ENCODE data around the gene ZNF91. TPM values are rescaled to one million over a fixed set of nuclear protein-coding genes. Genes with fewer than 3 reads are reported as not detected.
A peak's percentile ranks its signal among the peaks of the same experiment; 100 is the strongest.

Gene ZNF91
- total and polyA plus RNA-seq, 4 donors = 2.9 to 25.9 (median 14.2) TPM

DNA sequence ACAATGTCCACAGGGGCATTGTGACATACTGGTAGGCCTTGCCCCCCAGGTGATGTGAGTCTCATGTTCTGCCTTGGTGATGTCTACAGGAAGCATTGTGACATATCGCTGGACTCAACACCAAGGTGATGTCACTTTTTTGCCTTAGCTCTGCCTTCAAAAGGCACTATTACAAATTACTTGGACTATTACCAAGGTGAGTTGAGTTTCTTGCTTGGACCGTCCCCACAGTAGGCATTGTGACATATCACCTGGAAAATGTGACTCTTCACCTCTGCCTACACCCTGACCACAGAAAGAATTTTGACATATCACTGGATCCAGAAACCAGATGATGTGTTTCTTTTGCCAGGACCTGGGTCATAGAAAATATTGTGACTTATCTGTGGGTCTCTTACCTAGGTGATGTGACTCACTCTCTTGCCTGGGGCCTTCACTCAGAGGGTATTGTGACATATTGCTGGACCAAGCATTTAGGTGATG, 84.5 kb downstream of the ZNF91 start:
- Histone ChIP-seq H3K4me1 (ENCODE audit: control insufficient read depth in 4 of 4, insufficient read depth in 4 of 4, low read length in 3 of 4) (no peaks in the 10 kb centered on the region), H3K27me3 (ENCODE audit: control insufficient read depth in 4 of 4, insufficient read depth in 4 of 4, low read length in 3 of 4) (no peaks in the 10 kb centered on the region), H3K36me3 (ENCODE audit: control insufficient read depth in 4 of 4, insufficient read depth in 3 of 4, low read depth in 1 of 4, low read length in 3 of 4) (no peaks in the 10 kb centered on the region), H3K4me3 (ENCODE audit: low read depth in 1 of 3, low read length in 3 of 3) (no peak overlapping the region), H3K9ac (ENCODE audit: low read depth in 1 of 2, low read length in 2 of 2) (no peak overlapping the region), H3K9me3 (ENCODE audit: control insufficient read depth in 4 of 4, low read length in 3 of 4) (peaks cover 0 to 4% (median 2%) of the 10 kb centered on the region in 4 donors), H3K27ac (ENCODE audit: low read depth in 1 of 2, low read length in 2 of 2) (no peak overlapping the region)
- DNase-seq (ENCODE audit: low spot score) = no peak
- WGBS = 93% methylated on average over 2 of the region's 2 CpGs
- TF ChIP-seq FOXA2 (IDR thresholded peaks at IDR 0.05) = no peak
- TF ChIP-seq TAF1 (conservative IDR thresholded peaks at IDR 0.05) = no peak
- TF ChIP-seq HNF4G (IDR thresholded peaks at IDR 0.05) = no peak
- TF ChIP-seq, protein P1, sequence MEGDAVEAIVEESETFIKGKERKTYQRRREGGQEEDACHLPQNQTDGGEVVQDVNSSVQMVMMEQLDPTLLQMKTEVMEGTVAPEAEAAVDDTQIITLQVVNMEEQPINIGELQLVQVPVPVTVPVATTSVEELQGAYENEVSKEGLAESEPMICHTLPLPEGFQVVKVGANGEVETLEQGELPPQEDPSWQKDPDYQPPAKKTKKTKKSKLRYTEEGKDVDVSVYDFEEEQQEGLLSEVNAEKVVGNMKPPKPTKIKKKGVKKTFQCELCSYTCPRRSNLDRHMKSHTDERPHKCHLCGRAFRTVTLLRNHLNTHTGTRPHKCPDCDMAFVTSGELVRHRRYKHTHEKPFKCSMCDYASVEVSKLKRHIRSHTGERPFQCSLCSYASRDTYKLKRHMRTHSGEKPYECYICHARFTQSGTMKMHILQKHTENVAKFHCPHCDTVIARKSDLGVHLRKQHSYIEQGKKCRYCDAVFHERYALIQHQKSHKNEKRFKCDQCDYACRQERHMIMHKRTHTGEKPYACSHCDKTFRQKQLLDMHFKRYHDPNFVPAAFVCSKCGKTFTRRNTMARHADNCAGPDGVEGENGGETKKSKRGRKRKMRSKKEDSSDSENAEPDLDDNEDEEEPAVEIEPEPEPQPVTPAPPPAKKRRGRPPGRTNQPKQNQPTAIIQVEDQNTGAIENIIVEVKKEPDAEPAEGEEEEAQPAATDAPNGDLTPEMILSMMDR (IDR thresholded peaks at IDR 0.05; ENCODE audit: low read depth, low read length, missing input control) = no peak

- Histone ChIP-seq H3K9ac (ENCODE audit: low read depth in 1 of 2, low read length in 2 of 2) (no peak overlapping the region), H3K36me3 (ENCODE audit: control insufficient read depth in 4 of 4, insufficient read depth in 3 of 4, low read depth in 1 of 4, low read length in 3 of 4) (no peaks in the 10 kb centered on the region)
These were observed 85.3 kb downstream of the ZNF91 start for GRCh38 chr19:23309926-23310325.

GRCh38 chr19:23305555-23305954, 89.7 kb downstream of the ZNF91 start:
- H3K4me1 ChIP-seq (ENCODE audit: control insufficient read depth in 4 of 4, insufficient read depth in 4 of 4, low read length in 3 of 4) = no peaks in the 10 kb centered on the region
- no peak overlapping the region for H3K9ac ChIP-seq (ENCODE audit: low read depth in 1 of 2, low read length in 2 of 2)
- 74% methylated on average over 1 of the region's 1 CpG for WGBS
- DNase-seq (ENCODE audit: low spot score) = no peak
- H3K27ac ChIP-seq (ENCODE audit: low read depth in 1 of 2, low read length in 2 of 2) = no peak overlapping the region
- TF ChIP-seq SP1 (IDR thresholded peaks at IDR 0.05) = no peak
- peak; percentile 38 to 61 for TF ChIP-seq RAD21 (IDR thresholded peaks at IDR 0.05)
- TF ChIP-seq TAF1 (conservative IDR thresholded peaks at IDR 0.05) = no peak
- no peak for TF ChIP-seq HNF4A (conservative IDR thresholded peaks at IDR 0.05)
- TF ChIP-seq EGR1 (IDR thresholded peaks at IDR 0.05; ENCODE audit: low read depth in 2 of 2) = no peak
- no peak for TF ChIP-seq ZBTB33 (IDR thresholded peaks at IDR 0.05)
- TF ChIP-seq, protein P1 (IDR thresholded peaks at IDR 0.05; ENCODE audit: low read depth, low read length, missing input control) = peak; percentile 29
- H3K27me3 ChIP-seq (ENCODE audit: control insufficient read depth in 4 of 4, insufficient read depth in 4 of 4, low read length in 3 of 4) = no peaks in the 10 kb centered on the region
- no peaks in the 10 kb centered on the region for H3K36me3 ChIP-seq (ENCODE audit: control insufficient read depth in 4 of 4, insufficient read depth in 3 of 4, low read depth in 1 of 4, low read length in 3 of 4)
- H3K4me3 ChIP-seq (ENCODE audit: low read depth in 1 of 3, low read length in 3 of 3) = no peak overlapping the region
- peaks cover 0 to 17% (median 3%) of the 10 kb centered on the region in 4 donors for H3K9me3 ChIP-seq (ENCODE audit: control insufficient read depth in 4 of 4, low read length in 3 of 4)

More at GRCh38 chr19:23309926-23310325, 85.3 kb downstream of the ZNF91 start:
- H3K27ac ChIP-seq (ENCODE audit: low read depth in 1 of 2, low read length in 2 of 2) = no peak overlapping the region
- WGBS = 97% methylated on average over 1 of the region's 1 CpG
- no peaks in the 10 kb centered on the region for H3K27me3 ChIP-seq (ENCODE audit: control insufficient read depth in 4 of 4, insufficient read depth in 4 of 4, low read length in 3 of 4)
- peak overlapping the region in 1 of 3 donors; percentile 5 for H3K4me3 ChIP-seq (ENCODE audit: low read depth in 1 of 3, low read length in 3 of 3)
- peaks cover 0 to 4% (median 2%) of the 10 kb centered on the region in 4 donors for H3K9me3 ChIP-seq (ENCODE audit: control insufficient read depth in 4 of 4, low read length in 3 of 4)
- DNase-seq (ENCODE audit: low spot score) = no peak
- TF ChIP-seq, protein P2, sequence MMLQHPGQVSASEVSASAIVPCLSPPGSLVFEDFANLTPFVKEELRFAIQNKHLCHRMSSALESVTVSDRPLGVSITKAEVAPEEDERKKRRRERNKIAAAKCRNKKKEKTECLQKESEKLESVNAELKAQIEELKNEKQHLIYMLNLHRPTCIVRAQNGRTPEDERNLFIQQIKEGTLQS (IDR thresholded peaks at IDR 0.05) = no peak
- no peak for TF ChIP-seq GABPA (IDR thresholded peaks at IDR 0.05 in 1 of 2, conservative IDR thresholded peaks at IDR 0.05 in 1 of 2)
- TF ChIP-seq YY1 (IDR thresholded peaks at IDR 0.05) = no peak
- no peak for TF ChIP-seq FOXA2 (IDR thresholded peaks at IDR 0.05)
- no peak for TF ChIP-seq HNF4A (conservative IDR thresholded peaks at IDR 0.05)
- no peaks in the 10 kb centered on the region for H3K4me1 ChIP-seq (ENCODE audit: control insufficient read depth in 4 of 4, insufficient read depth in 4 of 4, low read length in 3 of 4)
